Superior temporal gyrus (tissue), 1 donor: ENCODE measurements around the gene BBS9.

Source experiments
- DNase-seq: peaks from one replicate; pipeline ENCODE4 v3.0.0-alpha.2; 2016; ENCODE audit errors: extremely low spot score

Gene BBS9

DNA sequence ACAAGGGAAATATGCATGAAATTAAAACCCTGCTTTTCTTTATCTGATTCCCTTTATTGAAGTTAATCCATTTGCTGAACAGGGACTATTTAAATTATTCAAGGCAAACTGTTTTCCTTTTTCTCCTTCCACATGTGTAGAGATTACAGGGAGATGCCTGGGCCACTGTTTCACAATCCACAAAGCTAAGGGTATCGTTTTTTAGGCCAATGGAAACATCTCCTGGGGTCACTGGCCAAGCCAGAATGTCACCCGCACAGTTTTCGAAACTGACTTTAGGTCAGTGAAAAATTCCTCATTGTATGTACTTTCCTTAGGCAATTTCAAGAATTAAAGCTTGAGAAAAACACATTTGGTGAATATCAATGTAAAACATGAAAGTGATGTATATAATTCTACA lies 516.8 kb downstream of the BBS9 start:
- no peak for DNase-seq

DNA sequence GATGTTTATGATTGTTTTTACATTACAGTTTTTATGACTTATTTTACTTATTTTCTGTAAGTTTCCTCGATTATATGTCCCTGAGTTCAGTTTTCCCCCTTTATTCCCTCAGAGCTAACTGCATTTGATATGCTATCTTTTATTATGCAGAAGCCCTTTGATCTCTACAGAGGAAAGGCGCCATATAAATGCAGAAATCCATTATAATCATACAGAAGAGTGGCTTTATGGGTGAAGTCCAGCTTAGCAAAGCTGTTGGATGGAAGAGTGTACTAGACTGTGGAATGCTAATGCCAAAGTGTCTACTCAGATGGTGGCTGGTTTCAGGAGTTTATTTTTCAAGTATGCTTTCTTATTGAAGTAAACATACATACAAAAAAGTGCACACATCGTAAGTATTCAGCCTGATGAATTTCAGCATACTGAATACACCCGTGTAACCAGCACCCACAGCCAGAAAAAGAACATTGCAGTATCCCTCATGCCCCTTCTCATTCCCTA lies 517.6 kb downstream of the BBS9 start:
- no peak for DNase-seq

DNA sequence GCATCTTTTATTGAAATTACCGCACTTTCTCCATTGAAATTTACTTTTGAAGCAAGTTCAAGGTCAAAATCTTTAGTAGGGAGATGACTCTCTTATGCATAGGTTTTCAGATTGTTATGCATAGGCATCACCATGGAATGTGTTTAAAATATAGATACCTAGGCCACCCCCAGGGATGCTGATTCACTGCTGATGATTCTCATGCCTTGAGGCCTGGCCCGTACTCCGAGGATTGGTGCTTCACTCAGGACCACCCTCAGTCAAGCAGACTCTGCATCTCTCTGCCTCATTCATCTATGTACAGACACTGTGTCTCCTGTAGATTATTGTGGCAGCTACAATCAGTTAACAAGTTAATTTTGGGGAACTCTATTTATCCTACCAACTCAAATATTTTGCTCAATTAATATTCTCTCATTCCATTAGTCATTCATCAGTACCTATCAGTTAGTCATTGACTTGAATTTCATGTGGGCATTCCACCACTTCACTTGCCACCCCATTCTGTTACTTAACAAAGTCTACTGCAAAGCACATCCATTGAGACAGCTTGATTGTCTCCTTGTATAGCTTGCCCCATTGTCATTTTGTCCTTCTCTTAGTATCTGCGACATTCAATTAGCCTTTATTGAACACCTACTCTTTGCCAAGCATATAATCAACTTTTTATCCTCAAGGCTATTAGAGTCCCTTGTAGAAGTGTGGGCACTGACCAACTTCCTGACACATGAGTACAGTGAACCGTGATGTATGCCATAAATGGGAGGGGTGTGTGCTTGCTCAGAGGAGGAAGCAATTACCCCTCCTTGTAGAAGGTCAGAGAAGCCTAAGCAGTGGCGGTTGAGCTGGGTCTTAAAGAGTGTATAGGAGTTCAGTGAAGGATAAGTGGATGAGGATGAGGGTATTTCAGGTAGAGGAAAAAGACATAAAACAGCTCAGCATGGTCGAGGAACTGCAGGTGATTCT lies 520.4 kb downstream of the BBS9 start:
- DNase-seq: no peak

DNA sequence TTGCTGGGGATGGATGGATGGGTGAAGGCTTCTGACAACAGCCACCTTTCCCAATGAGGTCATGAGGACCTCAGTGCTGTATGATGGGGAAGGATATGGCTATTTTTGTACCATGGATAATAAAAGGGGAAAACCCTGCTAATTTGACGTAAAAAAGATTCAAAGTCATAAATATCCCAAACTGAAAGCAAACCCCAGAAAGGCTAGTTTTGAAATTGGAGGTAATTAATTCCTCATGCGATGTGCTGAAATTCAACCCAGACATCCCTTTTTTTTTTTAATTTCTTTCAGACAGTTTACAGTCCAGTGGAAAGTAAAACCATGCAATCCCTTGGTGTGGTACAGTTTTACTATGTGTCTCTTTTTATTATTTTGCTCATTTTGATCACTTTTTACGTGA lies 521.5 kb downstream of the BBS9 start:
- DNase-seq: no peak

DNA sequence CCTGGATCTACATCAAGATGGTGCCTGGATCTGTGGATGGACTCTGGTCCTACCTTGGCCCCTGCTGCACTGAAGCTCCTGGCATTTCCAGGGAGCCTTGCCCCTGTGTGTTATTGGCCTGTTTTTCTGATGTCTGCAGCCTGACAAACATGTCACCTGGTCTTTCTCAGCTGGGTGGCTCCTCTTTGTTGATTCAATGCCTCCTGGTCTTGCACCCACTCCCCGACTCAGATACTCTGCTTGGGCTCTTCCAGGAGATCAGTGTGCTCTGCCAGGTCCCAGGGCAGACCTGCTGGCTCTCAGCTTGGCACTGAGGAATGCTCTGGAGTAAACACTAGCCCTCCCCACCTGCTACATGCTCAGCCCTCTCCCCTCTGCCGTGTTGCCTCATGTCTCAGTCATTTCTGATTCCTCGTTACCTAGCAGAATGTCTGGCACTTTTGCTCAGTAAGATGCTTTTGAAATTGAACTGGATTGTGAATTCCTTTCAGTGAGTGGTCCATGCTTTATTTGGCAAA lies 522.7 kb downstream of the BBS9 start:
- no peak for DNase-seq

DNA sequence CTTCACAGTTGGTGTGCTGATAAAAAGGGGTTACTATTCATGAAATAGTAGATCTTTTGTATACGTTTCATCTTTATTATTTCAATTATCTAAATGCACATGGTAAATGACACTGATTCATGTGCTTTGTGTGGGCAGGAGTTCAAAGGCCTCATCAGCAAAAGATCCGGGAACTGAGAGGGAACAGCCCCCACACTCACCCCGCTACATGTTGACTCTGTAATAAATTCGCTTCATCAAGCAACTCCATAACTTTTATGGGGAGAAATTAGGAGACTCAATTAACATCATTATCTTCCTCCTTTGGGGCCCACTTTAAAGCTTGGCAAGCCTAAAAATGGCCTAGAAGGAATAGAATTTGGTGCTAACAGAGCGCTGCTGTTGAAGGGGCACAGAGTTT lies 525.3 kb downstream of the BBS9 start:
- DNase-seq: no peak
